ENCODE data around the gene ABL1.

ABL1 gene

DNA sequence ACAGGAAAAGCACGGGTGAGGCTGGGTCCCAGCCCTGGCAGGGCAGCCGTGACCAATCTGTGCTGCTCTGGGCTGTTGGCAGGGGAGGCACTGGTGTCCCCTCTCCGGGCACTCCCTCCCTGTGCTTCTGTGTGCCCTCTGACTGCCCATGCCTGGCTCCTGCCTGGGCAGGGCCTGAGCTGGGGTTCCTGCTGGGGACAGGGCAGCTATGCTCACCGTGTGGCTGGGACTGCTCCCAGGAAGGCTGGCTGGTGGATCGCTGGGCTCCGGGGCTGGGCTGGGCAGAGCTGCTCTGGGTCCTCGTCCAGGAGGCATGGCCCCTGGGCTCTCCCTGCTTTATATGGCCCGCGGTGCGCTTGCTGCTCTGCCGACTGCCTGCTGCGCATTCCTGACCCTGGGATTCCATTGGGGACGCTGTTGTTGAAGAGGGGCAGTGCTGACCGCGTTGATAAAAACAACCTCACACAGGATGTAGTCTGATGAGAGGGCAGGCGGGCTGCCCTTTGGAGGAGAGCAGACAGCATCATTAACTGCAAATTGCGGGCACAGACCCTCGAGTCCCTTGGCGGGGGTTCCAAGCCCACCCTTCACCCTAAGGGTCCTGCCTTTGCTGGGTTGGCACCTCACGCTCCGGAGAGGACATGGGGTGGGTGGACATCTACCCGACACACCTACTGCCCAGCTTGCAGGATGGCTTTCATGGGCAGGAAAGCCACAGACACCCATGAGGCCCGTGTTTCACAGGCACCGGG, 60.6 kb downstream of the ABL1 start:
- H3K27me3 ChIP-seq (ENCODE audit: low read length): no peaks in the 10 kb centered on the region
- H3K4me2 ChIP-seq (ENCODE audit: low read depth, low read length, poor library complexity, severe bottlenecking): no peak overlapping the region
- H2AFZ ChIP-seq (ENCODE audit: low read depth, low read length, severe bottlenecking): no peak overlapping the region
- TF ChIP-seq, protein P1, sequence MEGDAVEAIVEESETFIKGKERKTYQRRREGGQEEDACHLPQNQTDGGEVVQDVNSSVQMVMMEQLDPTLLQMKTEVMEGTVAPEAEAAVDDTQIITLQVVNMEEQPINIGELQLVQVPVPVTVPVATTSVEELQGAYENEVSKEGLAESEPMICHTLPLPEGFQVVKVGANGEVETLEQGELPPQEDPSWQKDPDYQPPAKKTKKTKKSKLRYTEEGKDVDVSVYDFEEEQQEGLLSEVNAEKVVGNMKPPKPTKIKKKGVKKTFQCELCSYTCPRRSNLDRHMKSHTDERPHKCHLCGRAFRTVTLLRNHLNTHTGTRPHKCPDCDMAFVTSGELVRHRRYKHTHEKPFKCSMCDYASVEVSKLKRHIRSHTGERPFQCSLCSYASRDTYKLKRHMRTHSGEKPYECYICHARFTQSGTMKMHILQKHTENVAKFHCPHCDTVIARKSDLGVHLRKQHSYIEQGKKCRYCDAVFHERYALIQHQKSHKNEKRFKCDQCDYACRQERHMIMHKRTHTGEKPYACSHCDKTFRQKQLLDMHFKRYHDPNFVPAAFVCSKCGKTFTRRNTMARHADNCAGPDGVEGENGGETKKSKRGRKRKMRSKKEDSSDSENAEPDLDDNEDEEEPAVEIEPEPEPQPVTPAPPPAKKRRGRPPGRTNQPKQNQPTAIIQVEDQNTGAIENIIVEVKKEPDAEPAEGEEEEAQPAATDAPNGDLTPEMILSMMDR (IDR thresholded peaks at IDR 0.05; ENCODE audit: insufficient read depth, low read length, poor library complexity, severe bottlenecking): no peak
- no peak for TF ChIP-seq EZH2phosphoT487 (conservative IDR thresholded peaks at IDR 0.05; ENCODE audit: low read length)
- no peak overlapping the region for H3K27ac ChIP-seq (ENCODE audit: low read depth, low read length)
- H4K20me1 ChIP-seq (ENCODE audit: low read depth, low read length): no peaks in the 10 kb centered on the region
- no peaks in the 10 kb centered on the region for H3K9me3 ChIP-seq (ENCODE audit: insufficient read depth, low read length)
- H3F3A ChIP-seq (ENCODE audit: insufficient read depth): no peaks in the 10 kb centered on the region
- no peak overlapping the region for H3K4me3 ChIP-seq (ENCODE audit: insufficient read depth, low read length, poor library complexity, severe bottlenecking)
- H3K9me2 ChIP-seq (replicated peaks; ENCODE audit: insufficient read depth, low read length): no peaks in the 10 kb centered on the region
- H3K9ac ChIP-seq (ENCODE audit: low read length): no peak overlapping the region
- H3K36me3 ChIP-seq (ENCODE audit: low read length): no peaks in the 10 kb centered on the region
- H3K79me2 ChIP-seq (ENCODE audit: insufficient read depth, low read length): no peaks in the 10 kb centered on the region

DNA sequence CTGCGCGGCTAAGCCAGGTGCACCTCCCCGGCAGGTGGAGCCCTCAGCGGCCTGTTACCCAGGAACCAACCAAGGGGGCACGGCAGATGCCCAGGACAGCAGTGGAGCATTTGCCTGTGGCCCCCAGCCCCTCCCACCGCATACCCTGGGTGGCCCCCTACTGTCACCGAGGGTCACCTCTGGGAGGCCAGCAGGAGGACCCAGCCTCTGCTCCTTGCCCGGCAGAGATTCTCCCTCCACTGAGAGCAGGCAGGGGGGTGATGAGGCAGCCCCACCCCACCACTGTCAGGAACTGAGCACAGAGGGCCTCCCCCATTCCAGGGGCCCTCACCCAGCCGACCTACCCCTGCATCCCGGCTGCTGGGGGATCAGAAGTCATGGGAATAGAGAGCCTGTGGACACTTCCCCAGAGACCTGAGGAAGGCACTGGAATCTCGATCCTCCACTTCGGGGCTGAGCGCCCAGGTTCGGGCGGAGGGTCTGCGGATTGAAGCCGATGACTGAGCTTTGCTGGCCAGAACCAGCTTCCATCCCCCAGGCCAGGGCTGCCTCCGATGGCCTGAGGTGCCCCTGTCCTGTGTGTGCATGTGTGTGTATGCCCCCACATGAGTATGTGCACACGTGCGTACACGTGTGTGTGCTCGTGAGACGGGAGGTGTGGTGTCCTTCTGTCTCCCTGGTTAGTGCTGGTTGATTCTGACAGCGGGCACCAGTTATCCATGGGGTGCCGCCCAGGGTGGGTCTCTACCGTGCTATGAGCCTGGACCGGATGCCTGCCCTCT, 61.4 kb downstream of the ABL1 start, which contains the start of gene QRFP:
Gene QRFP (minus strand): TSS at position 580 of the 782 bp plus-strand sequence. CDS start 2,974 bp downstream, outside the sequence.
- no peak within 1 kb of the TSS for H3K27ac ChIP-seq (ENCODE audit: low read depth, low read length)
- no peak within 1 kb of the TSS for H3K4me2 ChIP-seq (ENCODE audit: low read depth, low read length, poor library complexity, severe bottlenecking)
- H2AFZ ChIP-seq (ENCODE audit: low read depth, low read length, severe bottlenecking): no peak within 1 kb of the TSS
- H3K9ac ChIP-seq (ENCODE audit: low read length): no peak within 1 kb of the TSS
- H3K27me3 ChIP-seq (ENCODE audit: low read length): no peaks in the 10 kb centered on the region
- no peaks in the 10 kb centered on the region for H3K9me3 ChIP-seq (ENCODE audit: insufficient read depth, low read length)
- TF ChIP-seq EZH2phosphoT487 (conservative IDR thresholded peaks at IDR 0.05; ENCODE audit: low read length): no peak
- TF ChIP-seq, protein P1 (IDR thresholded peaks at IDR 0.05; ENCODE audit: insufficient read depth, low read length, poor library complexity, severe bottlenecking): peak; percentile 15
- no peak within 1 kb of the TSS for H3K4me3 ChIP-seq (ENCODE audit: insufficient read depth, low read length, poor library complexity, severe bottlenecking)
- no peaks in the 10 kb centered on the region for H3K79me2 ChIP-seq (ENCODE audit: insufficient read depth, low read length)
- H4K20me1 ChIP-seq (ENCODE audit: low read depth, low read length): no peaks in the 10 kb centered on the region
- no peaks in the 10 kb centered on the region for H3F3A ChIP-seq (ENCODE audit: insufficient read depth)
- H3K36me3 ChIP-seq (ENCODE audit: low read length): no peaks in the 10 kb centered on the region
- H3K9me2 ChIP-seq (replicated peaks; ENCODE audit: insufficient read depth, low read length): no peaks in the 10 kb centered on the region

DNA sequence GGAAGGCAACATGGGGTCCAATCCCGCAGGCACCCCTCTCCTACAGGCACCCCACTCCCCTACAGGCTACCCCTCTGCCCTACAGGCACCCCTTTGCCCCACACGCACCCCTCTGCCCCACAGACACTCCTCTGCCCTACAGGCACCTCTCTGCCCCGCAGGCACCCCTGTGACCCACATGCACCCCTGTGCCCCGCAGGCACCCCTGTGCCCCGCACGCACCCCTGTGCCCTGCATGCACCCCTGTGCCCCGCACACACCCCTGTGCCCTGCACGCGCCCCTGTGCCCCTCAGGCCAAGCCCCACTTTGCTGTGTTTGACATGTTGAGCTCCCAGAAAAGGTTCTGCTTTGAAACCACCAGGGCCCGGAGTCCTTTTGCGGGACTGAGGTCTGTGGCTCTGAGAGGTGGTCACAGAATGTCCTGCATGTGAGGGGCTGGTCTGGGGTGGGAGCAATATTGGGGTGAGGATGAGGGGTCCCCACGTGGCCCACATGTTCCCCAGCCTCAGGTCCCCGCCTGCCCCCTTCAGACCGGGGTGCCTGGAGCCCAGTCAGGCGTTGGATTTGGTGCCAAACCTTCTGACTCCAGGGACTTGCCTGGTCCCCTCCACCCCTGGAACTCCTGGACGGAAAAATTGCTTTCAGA, 62.2 kb downstream of the ABL1 start:
- H2AFZ ChIP-seq (ENCODE audit: low read depth, low read length, severe bottlenecking): no peak overlapping the region
- no peaks in the 10 kb centered on the region for H3K79me2 ChIP-seq (ENCODE audit: insufficient read depth, low read length)
- H3K9me3 ChIP-seq (ENCODE audit: insufficient read depth, low read length): no peaks in the 10 kb centered on the region
- TF ChIP-seq, protein P1 (IDR thresholded peaks at IDR 0.05; ENCODE audit: insufficient read depth, low read length, poor library complexity, severe bottlenecking): no peak
- no peak for TF ChIP-seq EZH2phosphoT487 (conservative IDR thresholded peaks at IDR 0.05; ENCODE audit: low read length)
- H3F3A ChIP-seq (ENCODE audit: insufficient read depth): no peaks in the 10 kb centered on the region
- no peaks in the 10 kb centered on the region for H4K20me1 ChIP-seq (ENCODE audit: low read depth, low read length)
- H3K27me3 ChIP-seq (ENCODE audit: low read length): no peaks in the 10 kb centered on the region
- H3K27ac ChIP-seq (ENCODE audit: low read depth, low read length): no peak overlapping the region
- H3K4me2 ChIP-seq (ENCODE audit: low read depth, low read length, poor library complexity, severe bottlenecking): no peak overlapping the region
- no peaks in the 10 kb centered on the region for H3K36me3 ChIP-seq (ENCODE audit: low read length)
- no peaks in the 10 kb centered on the region for H3K9me2 ChIP-seq (replicated peaks; ENCODE audit: insufficient read depth, low read length)
- no peak overlapping the region for H3K4me3 ChIP-seq (ENCODE audit: insufficient read depth, low read length, poor library complexity, severe bottlenecking)
- no peak overlapping the region for H3K9ac ChIP-seq (ENCODE audit: low read length)

Measured in SU-DHL-6 (cell line).